Subcutaneous adipose tissue (tissue), 4 donors: ENCODE results near the gene SLC5A12. TPM values are rescaled to one million over a fixed set of nuclear protein-coding genes. Genes with fewer than 3 reads are reported as not detected.

Experiments
- total RNA-seq, 4 donors: library from RNA; depleted of rRNA; stranded (reverse); fragments of >200 nt; gene quantifications; one replicate each; pipeline ENCODE4 v1.1.0, GENCODE V29; 2016
- TF ChIP-seq, protein P1 (sequence below): fragments of 450-650 bp; IDR thresholded peaks from one replicate; pipeline ENCODE4 v1.5.1; 2016; ENCODE audit warnings: low read depth, mild to moderate bottlenecking, control low read depth, antibody characterized with exemption, moderate library complexity

SLC5A12 gene
- total RNA-seq, 4 donors from 2014 or later = not detected

- TF ChIP-seq, protein P1, sequence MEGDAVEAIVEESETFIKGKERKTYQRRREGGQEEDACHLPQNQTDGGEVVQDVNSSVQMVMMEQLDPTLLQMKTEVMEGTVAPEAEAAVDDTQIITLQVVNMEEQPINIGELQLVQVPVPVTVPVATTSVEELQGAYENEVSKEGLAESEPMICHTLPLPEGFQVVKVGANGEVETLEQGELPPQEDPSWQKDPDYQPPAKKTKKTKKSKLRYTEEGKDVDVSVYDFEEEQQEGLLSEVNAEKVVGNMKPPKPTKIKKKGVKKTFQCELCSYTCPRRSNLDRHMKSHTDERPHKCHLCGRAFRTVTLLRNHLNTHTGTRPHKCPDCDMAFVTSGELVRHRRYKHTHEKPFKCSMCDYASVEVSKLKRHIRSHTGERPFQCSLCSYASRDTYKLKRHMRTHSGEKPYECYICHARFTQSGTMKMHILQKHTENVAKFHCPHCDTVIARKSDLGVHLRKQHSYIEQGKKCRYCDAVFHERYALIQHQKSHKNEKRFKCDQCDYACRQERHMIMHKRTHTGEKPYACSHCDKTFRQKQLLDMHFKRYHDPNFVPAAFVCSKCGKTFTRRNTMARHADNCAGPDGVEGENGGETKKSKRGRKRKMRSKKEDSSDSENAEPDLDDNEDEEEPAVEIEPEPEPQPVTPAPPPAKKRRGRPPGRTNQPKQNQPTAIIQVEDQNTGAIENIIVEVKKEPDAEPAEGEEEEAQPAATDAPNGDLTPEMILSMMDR = no peak
Observed at GRCh38 chr11:26761361-26761809, 39.5 kb upstream of the SLC5A12 start.

DNA sequence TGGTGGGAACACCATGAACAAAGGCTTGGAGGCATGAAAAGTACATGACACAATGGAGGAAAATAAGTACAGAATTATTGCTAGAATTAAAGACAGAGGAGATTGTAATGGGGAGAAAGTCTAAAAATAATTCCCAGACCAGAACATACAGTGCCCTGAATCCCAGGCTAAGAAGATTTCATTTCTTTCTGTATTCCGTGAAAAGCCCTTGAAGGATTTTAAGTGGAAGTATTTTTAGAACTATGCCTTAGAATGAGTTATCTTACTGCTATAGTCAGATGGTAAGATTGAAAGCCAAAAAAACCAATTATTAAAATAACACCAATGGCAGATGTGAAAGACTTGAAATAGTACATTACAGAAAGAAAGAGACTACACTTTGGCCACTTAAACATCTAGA is 36.1 kb upstream of the SLC5A12 start:
- TF ChIP-seq, protein P1 = no peak

DNA sequence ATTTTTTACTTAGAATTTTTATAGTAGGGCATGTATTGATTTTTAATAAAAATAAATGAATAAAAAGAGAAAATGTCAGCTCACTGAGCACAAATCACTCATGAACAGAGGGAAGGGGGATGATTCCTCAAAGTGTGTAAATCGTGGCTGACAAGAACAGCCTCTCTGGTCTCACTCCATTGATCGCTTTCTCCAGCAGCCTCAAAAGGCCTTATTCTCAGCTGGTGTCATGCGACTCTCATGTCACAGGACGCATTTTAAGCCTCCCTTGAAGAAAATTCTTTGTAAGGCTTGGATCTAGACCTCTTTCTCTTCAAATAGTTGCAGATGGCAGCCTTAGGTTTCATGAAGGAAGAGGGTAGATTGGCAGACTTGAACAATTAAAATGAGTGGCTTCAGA is 33.9 kb upstream of the SLC5A12 start:
- TF ChIP-seq, protein P1 = no peak

DNA sequence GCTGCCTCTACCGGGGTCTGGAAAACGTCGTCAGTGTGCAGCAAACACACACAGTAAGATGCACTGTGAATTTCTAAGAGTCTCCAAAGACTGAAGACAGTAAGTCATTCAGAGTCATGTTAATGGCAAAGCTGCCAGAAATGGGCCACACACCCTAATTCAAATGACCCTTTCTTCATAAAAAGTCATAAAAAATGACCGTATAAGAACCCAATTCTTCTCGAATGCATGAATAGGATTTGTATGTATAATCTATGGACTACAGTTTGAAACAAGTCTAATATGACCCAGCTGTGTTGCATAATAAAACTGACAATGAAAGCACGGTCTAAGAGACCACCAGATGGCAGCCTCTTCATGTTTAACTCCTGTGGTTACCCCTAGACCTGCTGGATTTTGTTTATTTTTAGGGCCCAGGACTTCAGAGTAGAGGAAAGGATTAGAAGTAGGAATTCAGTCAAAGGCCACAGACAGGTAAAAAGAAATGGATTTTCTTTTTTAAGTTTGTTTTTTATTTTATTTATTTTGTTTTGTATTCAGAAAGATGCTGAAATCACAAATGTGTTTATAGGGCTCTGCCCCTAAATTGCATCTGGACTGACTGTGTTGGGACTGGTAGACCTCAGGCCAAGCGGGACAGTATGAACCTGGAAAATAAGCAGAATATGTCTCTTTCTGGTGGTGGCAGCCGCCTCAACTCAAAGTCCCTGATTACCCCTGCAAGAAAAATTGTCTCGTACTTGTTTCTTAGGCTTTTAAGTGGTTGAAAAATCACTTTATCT is 32.1 kb upstream of the SLC5A12 start:
- TF ChIP-seq, protein P1 = no peak

DNA sequence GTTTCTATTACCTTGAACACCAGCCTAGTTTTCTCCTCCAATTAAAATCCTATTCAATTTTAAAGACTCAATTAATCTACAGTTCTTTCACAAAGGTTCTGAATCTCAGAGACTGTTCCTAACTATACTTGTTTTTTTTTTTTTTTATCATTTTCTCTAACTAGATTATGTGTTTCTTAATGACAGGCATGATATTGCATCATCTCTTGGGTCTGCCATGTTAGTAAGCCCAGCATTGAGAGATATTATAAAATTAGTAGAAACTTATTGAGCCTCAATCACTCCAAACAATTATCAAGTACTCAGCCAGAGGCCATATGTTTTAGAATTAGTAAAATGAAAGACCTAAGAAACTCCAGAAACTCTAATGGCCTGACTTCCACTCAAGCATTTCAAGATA is 28.1 kb upstream of the SLC5A12 start:
- TF ChIP-seq, protein P1 = no peak

DNA sequence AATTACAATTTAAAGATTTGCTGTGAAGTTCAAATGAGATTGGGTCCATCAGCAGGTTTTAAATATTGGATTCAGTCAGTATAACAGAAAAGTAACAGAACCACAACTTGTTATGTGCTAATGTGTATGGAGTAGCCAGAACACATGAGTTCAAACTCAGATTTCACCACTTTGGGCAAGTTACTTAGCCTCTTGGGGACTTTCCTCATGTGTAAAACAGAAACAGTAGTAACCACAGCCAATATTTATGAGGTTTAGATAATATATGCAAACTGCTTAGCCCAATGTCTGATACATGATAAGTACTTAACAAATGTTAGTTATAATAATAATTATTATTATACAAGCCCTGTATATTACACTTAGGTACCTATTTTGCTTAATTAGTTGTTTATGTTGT is 21.8 kb upstream of the SLC5A12 start:
- TF ChIP-seq, protein P1 = no peak

- TF ChIP-seq, protein P1 = no peak
Observed at GRCh38 chr11:26742966-26743365, 21.1 kb upstream of the SLC5A12 start.
